Epithelial cell of alveolus of lung (primary cell): ENCODE results near the gene TMEM163. TPM values are rescaled to one million over a fixed set of nuclear protein-coding genes. Genes with fewer than 3 reads are reported as not detected.

Experiments
- total RNA-seq: library from RNA; depleted of rRNA; stranded (reverse); fragments of >200 nt; gene quantifications from 2 replicates; pipeline ENCODE4 v1.2.1, GENCODE V29; 2015

Gene TMEM163
- 0.13 TPM in 1 of 2 replicates, not detected in the other for total RNA-seq

DNA sequence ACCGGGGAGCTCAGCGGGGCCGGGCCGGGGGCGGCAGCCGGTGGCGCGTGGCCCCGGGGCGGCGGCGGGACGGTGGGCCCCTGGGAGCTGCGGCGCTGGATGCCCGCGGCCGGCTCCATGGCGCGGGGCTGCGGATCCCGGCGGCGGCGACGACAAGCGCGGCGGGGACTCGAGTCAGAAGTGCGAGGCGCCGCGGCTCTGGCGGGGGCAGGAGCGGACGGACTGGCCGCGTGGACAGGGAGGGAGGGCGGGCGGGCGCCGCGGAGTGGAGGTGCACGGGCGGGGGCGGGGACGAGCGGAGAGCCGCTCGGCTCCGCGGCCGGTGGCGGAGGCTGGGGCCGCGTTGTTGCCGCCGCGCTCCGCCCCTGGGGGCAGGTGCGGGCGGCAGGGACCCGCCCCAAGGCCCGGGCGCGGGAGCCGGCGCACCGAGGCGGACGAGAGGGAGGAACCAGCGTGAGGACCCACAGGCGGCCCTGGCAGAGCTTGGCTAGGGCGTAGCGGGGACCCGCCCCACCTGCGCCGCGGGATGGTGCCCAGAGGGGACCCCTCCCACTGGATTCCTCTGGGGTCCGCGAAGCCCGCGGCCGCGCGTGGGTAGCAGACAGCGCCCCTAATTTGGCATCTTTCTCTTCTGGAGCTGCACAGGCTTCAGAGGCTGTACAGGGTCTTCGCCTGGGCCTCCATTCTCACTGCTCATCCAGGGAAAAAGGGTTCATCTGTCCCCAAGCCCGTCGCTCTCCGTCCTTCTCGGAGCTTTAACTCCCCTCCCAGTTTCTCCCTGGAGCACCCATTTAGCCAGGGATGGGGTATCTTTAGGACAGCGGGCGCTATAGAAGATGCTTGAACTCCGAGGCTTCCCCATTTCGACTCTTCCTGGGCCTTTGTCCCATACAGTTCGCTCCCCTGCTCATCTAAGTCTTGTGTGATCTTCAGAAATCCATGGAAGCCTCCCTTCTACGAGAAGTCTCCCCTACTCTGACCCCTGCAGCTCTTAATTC is at the start of gene TMEM163:
TSS of gene TMEM163 (minus strand) at position 184 of the 998 bp plus-strand sequence.

Other genes with a start within 250 kb of the TMEM163 start
- gene ACMSD, start 119.6 kb upstream of the TMEM163 start, total RNA-seq, result not detected in 2 replicates
- gene CCNT2, start 199.8 kb upstream of the TMEM163 start, total RNA-seq, result 10.6 and 13.3 TPM in 2 replicates